ENCODE results near the gene REEP3.

The REEP3 gene

GRCh38 chr10:63579371-63580014 lies 58.3 kb downstream of the REEP3 start:
- H3K4me3 ChIP-seq (ENCODE audit: low read depth, low read length): no peak overlapping the region
- DNase-seq (ENCODE audit: low read depth): no peak

GRCh38 chr10:63582690-63583089 lies 61.5 kb downstream of the REEP3 start:
- H3K4me3 ChIP-seq (ENCODE audit: low read depth, low read length): no peak overlapping the region
- no peak for DNase-seq (ENCODE audit: low read depth)

GRCh38 chr10:63583397-63583796 lies 62.2 kb downstream of the REEP3 start:
- H3K4me3 ChIP-seq (ENCODE audit: low read depth, low read length): no peak overlapping the region
- DNase-seq (ENCODE audit: low read depth): no peak

GRCh38 chr10:63583909-63584724 lies 62.9 kb downstream of the REEP3 start:
- H3K4me3 ChIP-seq (ENCODE audit: low read depth, low read length): no peak overlapping the region
- no peak for DNase-seq (ENCODE audit: low read depth)

GRCh38 chr10:63584725-63585035 lies 63.5 kb downstream of the REEP3 start:
- DNase-seq (ENCODE audit: low read depth): no peak
- no peak overlapping the region for H3K4me3 ChIP-seq (ENCODE audit: low read depth, low read length)

GRCh38 chr10:63585041-63585440 lies 63.8 kb downstream of the REEP3 start:
- no peak for DNase-seq (ENCODE audit: low read depth)
- no peak overlapping the region for H3K4me3 ChIP-seq (ENCODE audit: low read depth, low read length)

- H3K4me3 ChIP-seq (ENCODE audit: low read depth, low read length): no peak overlapping the region
- no peak for DNase-seq (ENCODE audit: low read depth)
Observed at GRCh38 chr10:63586043-63586442, 64.8 kb downstream of the REEP3 start.

- no peak for DNase-seq (ENCODE audit: low read depth)
- H3K4me3 ChIP-seq (ENCODE audit: low read depth, low read length): no peak overlapping the region
Observed at GRCh38 chr10:63587191-63587590, 66.0 kb downstream of the REEP3 start.

GRCh38 chr10:63588436-63589167 lies 67.4 kb downstream of the REEP3 start:
- DNase-seq (ENCODE audit: low read depth): no peak
- no peak overlapping the region for H3K4me3 ChIP-seq (ENCODE audit: low read depth, low read length)

GRCh38 chr10:63591600-63592379 lies 70.6 kb downstream of the REEP3 start:
- no peak for DNase-seq (ENCODE audit: low read depth)
- H3K4me3 ChIP-seq (ENCODE audit: low read depth, low read length): no peak overlapping the region

GRCh38 chr10:63593576-63593975 lies 72.4 kb downstream of the REEP3 start:
- no peak for DNase-seq (ENCODE audit: low read depth)
- no peak overlapping the region for H3K4me3 ChIP-seq (ENCODE audit: low read depth, low read length)

GRCh38 chr10:63595072-63595471 lies 73.9 kb downstream of the REEP3 start:
- no peak for DNase-seq (ENCODE audit: low read depth)
- H3K4me3 ChIP-seq (ENCODE audit: low read depth, low read length): no peak overlapping the region

GRCh38 chr10:63596924-63597323 lies 75.7 kb downstream of the REEP3 start:
- DNase-seq (ENCODE audit: low read depth): no peak
- no peak overlapping the region for H3K4me3 ChIP-seq (ENCODE audit: low read depth, low read length)

GRCh38 chr10:63600540-63600939 lies 79.3 kb downstream of the REEP3 start:
- no peak for DNase-seq (ENCODE audit: low read depth)
- H3K4me3 ChIP-seq (ENCODE audit: low read depth, low read length): no peak overlapping the region

- H3K4me3 ChIP-seq (ENCODE audit: low read depth, low read length): no peak overlapping the region
- DNase-seq (ENCODE audit: low read depth): peak; percentile 57
Observed at GRCh38 chr10:63603709-63604445, 82.7 kb downstream of the REEP3 start.

- H3K4me3 ChIP-seq (ENCODE audit: low read depth, low read length): no peak overlapping the region
- no peak for DNase-seq (ENCODE audit: low read depth)
Observed at GRCh38 chr10:63605197-63605967, 84.2 kb downstream of the REEP3 start.

GRCh38 chr10:63608511-63608910 lies 87.3 kb downstream of the REEP3 start:
- no peak for DNase-seq (ENCODE audit: low read depth)
- H3K4me3 ChIP-seq (ENCODE audit: low read depth, low read length): no peak overlapping the region

GRCh38 chr10:63611078-63611477 lies 89.9 kb downstream of the REEP3 start:
- no peak for DNase-seq (ENCODE audit: low read depth)
- H3K4me3 ChIP-seq (ENCODE audit: low read depth, low read length): no peak overlapping the region
